GM18507 (cell line): ENCODE data around the gene RNF208.
A peak's percentile ranks its signal among the peaks of the same experiment; 100 is the strongest.

Source experiments
- DNase-seq: peaks from one replicate; pipeline ENCODE4 v3.0.0; 2011; ENCODE audit warnings: low read depth; ENCODE audit not compliant: insufficient read length; ENCODE audit errors: extremely low spot score
- FAIRE-seq: peaks from 2 replicates; lab custom pipeline; 2011; peaks lifted over from hg19 to GRCh38; lab: Jason Lieb, UNC

The RNF208 gene

DNA sequence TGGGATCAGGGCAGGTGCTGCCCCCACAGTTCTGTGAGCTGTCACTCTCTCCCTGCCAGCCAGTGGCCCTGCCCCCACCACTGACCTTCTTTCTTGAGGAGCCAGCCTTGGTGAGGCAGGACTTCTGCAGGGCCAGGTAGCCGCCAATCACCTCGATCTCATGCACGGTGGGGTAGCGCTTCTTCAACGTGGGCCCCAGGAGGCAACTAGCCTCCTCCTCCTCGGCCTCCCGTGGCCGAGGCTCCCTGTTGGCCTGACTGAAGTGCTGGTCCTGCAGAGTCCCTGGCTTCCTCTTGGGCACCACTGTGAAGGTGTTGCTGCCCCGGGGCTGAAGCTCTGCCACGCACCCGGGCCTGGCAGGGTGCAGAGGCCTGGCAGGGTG, 23.1 kb downstream of the RNF208 start:
- DNase-seq (no peak), FAIRE-seq (no peak)

DNA sequence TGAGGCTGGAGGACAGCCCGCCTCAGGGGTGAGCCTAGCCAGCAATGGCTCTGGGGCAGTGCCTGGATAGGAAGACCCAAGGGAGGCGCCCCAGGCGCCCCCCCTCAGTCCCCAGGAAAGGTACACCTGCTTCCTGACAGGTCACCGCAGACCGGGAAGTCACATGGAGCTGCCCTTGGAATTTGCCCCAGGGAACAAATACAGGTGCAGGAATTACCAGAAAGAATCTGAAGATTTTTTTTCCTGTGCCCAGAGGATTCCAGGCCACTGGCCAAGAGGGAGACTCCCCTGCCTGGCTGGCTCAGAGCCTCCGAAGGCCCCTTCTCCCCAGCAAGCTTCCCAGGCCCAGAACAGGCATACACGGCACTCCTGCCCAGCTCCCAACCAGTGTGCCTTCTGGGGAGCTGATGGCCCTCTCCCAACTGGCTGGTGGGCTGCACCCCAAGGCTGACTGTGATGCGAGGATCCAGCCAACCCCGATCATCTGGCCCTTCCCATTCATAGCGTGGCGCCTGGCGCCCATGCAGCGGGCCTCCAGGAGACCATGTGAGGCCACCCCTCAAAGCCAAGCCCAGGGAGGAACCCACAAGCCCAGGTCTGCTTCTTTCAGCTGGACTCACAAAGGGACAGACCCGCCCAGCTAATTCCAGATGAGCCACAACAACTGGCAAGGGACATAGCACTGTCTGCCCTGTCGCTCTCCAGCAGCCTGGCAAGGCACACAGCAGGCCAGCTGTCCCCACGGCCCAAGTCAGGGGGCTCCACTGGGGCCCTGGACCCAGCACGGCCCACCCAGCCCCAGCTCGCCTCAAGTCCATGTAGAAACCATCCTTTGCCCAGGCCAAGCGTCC, 23.8 kb downstream of the RNF208 start:
- FAIRE-seq: no peak

GRCh38 chr9:137195525-137196220, 26.4 kb downstream of the RNF208 start:
- DNase-seq (no peak), FAIRE-seq (no peak)

More for the DNA sequence above, 23.8 kb downstream of the RNF208 start:
- DNase-seq: no peak

- no peak for DNase-seq
- FAIRE-seq: no peak
Observed at GRCh38 chr9:137194909-137195308, 27.1 kb downstream of the RNF208 start.

DNA sequence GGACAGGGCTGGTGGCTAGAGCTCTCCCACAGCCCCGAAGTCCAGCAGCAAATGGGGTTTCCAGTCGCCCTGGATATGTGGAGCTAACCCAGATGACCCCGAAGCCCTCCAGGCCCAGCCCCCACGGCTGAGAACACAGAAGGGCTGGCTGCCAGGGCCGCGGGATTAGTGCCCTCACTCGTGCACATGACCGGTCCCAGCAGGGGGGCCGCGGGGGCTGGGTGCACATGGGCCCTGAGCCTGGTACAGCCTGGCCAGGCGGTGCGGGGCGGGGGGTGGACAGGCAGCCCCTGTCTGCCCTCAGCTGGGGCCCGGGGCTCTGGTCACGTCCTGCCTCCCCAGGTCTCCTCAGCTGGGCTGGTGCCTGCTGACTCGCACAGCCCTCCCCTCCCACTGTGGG, 27.7 kb downstream of the RNF208 start:
- FAIRE-seq: no peak
- DNase-seq: no peak

GRCh38 chr9:137193771-137194170, 28.3 kb downstream of the RNF208 start:
- no peak for FAIRE-seq
- no peak for DNase-seq

DNA sequence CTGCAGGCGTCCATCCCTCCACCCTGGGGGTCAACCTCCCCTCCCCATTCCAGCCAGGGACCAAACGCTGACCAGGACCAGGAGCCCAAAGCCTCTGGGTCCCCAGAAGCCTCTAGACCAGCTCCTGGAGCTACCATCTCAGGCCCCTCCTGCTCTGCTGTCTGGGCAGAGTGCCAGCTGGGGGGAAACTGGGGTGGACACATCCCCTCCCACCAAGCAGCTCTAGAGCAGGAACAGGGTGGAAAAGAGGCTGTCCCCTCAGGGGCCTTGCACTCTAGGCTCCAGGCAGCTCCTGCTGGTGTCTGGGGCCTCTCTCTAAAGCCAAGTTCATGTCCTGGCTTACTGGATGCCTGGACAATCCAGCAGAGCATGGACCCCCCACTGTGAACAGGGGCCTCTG, 29.2 kb downstream of the RNF208 start:
- DNase-seq: no peak
- FAIRE-seq: no peak

DNA sequence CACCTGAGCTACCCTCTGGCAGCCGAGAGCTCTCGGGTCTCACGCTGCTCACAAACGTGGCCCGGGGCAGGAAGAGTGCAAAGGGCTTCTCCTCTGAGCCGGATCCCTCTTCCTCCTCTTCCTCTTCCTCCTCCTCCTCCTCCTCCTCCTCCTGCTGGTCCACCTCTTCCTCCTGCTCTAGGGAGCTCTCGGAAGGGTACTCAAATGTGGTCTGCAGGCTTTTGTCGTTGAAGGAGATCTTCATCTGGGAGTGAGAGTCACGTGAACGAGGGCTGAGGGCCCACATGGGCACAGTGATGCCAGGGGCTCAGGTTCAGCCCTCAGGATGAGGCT, 29.6 kb downstream of the RNF208 start:
- DNase-seq: no peak
- FAIRE-seq: no peak

- no peak for FAIRE-seq
Observed at GRCh38 chr9:137191691-137192447, 30.2 kb downstream of the RNF208 start.

GRCh38 chr9:137191245-137191644, 30.8 kb downstream of the RNF208 start:
- FAIRE-seq (no peak), DNase-seq (no peak)

More at GRCh38 chr9:137191691-137192447, 30.2 kb downstream of the RNF208 start:
- DNase-seq: no peak

DNA sequence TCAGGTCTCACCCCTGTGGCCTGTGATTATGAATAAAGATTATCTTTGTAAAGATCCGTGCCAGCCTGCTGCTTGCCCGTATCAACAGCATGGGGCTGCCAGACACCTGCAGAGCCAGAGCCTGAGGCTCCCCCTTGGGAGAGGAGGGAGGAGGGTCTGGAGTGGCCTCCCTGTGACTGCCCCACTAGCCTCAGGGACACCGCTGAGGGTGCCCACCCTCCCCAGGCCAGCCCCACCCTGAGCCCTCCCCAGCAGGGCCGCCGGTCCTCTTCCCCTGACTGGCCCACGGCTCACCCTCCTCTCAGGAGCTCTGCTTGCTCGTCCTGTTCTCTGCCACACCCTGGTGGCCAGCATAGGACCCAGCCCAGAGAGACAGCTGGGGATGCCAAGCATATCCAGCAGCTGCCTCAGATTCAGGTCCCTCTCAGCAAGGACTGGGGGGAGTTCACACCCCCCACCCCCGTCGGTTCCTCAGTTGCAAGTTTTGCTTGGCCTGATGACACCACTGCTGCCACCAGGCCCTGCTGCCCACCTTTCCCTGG, 31.7 kb downstream of the RNF208 start:
- DNase-seq (no peak), FAIRE-seq (no peak)

DNA sequence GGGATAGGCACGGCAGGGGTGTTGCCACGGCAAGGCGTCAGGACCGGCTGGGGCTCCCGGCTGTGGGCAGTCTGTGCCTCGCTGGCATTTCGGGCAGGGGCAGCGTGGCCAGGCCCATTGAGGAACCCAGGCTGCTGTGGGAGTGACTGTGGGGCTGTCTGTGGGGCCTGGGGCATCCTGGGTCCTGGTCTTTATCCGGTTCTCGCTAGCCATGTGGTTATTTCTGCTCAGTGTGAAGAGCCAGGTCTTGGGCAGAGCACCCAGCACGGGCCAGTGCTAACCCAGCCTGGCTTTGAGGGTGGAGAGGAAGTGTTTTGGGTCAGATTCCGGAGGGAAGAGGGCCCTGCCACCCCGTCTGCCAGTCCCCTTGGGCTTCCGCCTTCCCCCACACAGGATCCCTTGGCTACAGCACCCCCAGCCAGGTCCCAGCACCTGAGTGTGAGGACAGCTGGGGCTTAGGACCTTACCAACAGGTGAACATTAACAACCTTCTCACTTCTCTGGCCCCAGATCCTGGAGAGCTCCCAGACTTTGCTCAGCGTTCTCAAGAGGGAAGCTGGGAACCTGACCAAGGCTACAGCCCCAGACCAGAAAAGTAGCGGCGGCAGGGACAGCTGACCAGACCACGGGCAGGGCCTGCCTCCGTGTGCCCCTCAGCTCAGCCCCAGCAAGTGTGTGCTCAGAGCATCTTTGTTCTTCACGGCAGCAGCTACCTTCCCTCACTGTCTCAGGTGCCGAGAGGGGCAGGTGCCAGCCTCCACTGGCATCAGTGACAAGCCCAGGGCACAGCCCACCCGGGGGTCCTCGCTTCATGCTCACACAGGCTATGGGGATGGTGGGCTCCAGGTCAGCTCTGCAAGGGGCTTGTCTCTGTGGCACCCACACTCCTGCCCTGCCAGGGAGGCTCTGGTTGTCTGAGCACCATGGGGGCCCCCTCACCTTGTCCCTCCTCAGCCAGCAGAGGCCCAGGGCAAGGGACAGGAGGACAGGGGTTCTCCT, 32.4 kb downstream of the RNF208 start:
- no peak for DNase-seq

GRCh38 chr9:137188490-137189296, 33.3 kb downstream of the RNF208 start, which contains the start of the genes ANAPC2 and SSNA1:
ANAPC2 (minus strand) TSS chr9:137188560; CDS start chr9:137188532, 28 bp downstream.
SSNA1 (plus strand) TSS chr9:137188676; CDS start chr9:137188727, 51 bp downstream.
- FAIRE-seq: peak; percentile 97
- peak; percentile 83 for DNase-seq

More for the DNA sequence above, 32.4 kb downstream of the RNF208 start:
- no peak for FAIRE-seq

DNA sequence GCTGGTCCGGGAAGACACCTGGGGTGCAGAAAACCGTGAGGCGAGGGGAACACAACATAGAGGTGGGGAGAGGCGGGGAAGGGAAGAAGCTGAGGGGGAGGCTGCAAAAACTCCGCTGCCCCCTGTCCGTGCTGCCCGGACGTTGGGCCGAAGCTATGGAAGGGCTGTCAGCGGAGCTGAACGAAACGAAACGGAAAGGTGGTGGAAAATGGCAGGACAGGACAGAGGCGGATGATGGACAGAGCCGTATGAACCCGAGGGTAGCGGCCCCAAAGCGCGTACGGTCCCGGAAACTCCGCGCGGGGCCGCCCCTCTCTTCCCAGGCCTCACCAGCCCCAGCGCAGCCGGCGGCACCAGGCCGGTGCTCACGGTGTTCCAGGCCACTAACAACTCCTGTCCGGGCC, 34.0 kb downstream of the RNF208 start:
- no peak for DNase-seq
- no peak for FAIRE-seq

DNA sequence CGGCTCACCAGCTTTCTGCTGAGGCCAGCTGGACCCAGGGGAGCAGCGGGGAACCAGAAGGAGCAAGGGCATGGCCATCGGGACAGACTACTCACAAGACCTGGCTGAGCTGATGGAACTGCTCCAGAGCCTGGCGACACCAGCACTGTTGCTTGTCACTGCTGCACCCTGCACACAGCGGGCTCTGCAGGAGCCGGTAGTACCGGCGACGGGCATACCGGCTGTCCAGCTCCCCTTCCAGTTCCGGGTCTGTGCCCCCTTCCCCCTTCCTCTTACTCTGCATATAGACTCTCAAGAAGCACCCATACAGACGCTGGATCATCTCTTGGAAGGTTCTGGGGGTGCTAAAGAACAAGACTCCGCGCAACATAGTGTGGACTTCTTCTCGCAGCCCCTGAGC, 34.7 kb downstream of the RNF208 start:
- FAIRE-seq (no peak), DNase-seq (no peak)

DNA sequence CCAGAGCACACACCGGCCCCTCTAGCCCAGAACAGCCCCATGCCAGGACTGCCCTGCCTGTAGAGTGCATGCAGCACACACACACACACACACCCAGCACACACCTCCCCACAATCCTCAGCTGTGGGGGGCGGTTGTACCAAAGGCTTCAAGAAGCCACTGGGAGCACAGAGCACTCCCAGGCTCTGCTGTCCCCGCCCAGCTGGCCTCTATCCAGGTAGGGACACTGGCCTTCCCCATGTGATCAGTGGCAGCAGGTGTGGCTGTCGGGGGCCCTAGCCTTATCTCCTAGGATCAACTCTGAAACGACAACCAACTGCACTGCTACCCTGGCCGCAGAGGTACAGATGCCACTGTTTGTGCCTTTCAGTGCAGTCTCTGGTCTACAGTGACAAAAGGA, 35.7 kb downstream of the RNF208 start:
- DNase-seq (no peak), FAIRE-seq (no peak)

GRCh38 chr9:137185921-137186320, 36.1 kb downstream of the RNF208 start:
- FAIRE-seq (no peak), DNase-seq (no peak)
